HFFc6 (cell line): Measurements from ENCODE around the gene FOXC1. TPM values are rescaled to one million over a fixed set of nuclear protein-coding genes. Genes with fewer than 3 reads are reported as not detected.

Source experiments
- DNase-seq: peaks from one replicate; pipeline ENCODE4 v3.0.0-alpha.2; 2018
- H3K27ac Mint-ChIP-seq: 2 replicates; pipeline ENCODE4 v1.8.0; 2020; ENCODE audit warnings: mild to moderate bottlenecking, mixed read lengths
- H3K27me3 Mint-ChIP-seq: 2 replicates; pipeline ENCODE4 v1.8.0; 2021; ENCODE audit warnings: mild to moderate bottlenecking, moderate library complexity, mixed read lengths; ENCODE audit not compliant: insufficient read depth
- H3K36me3 Mint-ChIP-seq: 2 replicates; pipeline ENCODE4 v1.8.0; 2021; ENCODE audit warnings: low read depth, mixed read lengths
- H3K4me1 Mint-ChIP-seq: 2 replicates; pipeline ENCODE4 v1.8.0; 2020; ENCODE audit warnings: low read depth, mixed read lengths
- H3K4me3 Mint-ChIP-seq: 2 replicates; pipeline ENCODE4 v1.8.0; 2020; ENCODE audit warnings: mild to moderate bottlenecking, moderate library complexity, mixed read lengths
- H3K9me3 Mint-ChIP-seq: 2 replicates; pipeline ENCODE4 v1.8.0; 2020; ENCODE audit warnings: mild to moderate bottlenecking, mixed read lengths
- CTCF ChIP-seq: fragments of 200-600 bp; sonication (generic); IDR thresholded peaks from 2 replicates; pipeline ENCODE4 v1.5.0; 2021; ENCODE audit warnings: antibody characterized with exemption, mild to moderate bottlenecking
- total RNA-seq, 6 experiments: library from RNA; stranded (reverse); fragmentation: NEBNext Ultra II Directional; extraction: Animal tissue kit (Norgen Biotek cat#: 25700); gene quantifications; 2 replicates in 1 of 6; 3 replicates in 5 of 6; pipeline ENCODE4 v1.2.3, GENCODE V29; 2021

The FOXC1 gene
- total RNA-seq, 6 experiments from 2014 or later = 15.8 to 18.0 (median 16.9) TPM

- Mint-ChIP-seq H3K36me3 (no peaks in the 10 kb centered on the region; the same call in 1 of the 2 replicates), H3K4me3 (no peak overlapping the region), H3K4me1 (peaks cover 16% of the 10 kb centered on the region), H3K27me3 (no peaks in the 10 kb centered on the region; the same call in 1 of the 2 replicates), H3K9me3 (no peaks in the 10 kb centered on the region), H3K27ac (no peak overlapping the region)
- TF ChIP-seq CTCF = no peak
- no peak for DNase-seq
These were observed 19.6 kb downstream of the FOXC1 start for GRCh38 chr6:1629316-1629715.

- Mint-ChIP-seq H3K36me3 (no peaks in the 10 kb centered on the region; the same call in 1 of the 2 replicates), H3K9me3 (no peaks in the 10 kb centered on the region), H3K27me3 (no peaks in the 10 kb centered on the region; the same call in 1 of the 2 replicates), H3K4me3 (no peak overlapping the region), H3K4me1 (peaks cover 13% of the 10 kb centered on the region), H3K27ac (no peak overlapping the region)
- no peak for DNase-seq
- no peak for TF ChIP-seq CTCF
These were observed 20.6 kb downstream of the FOXC1 start for GRCh38 chr6:1630212-1630770.

- Mint-ChIP-seq H3K27me3 (no peaks in the 10 kb centered on the region; the same call in 1 of the 2 replicates), H3K27ac (no peak overlapping the region), H3K4me3 (no peak overlapping the region), H3K36me3 (no peaks in the 10 kb centered on the region), H3K4me1 (peaks cover 8% of the 10 kb centered on the region), H3K9me3 (no peaks in the 10 kb centered on the region)
- no peak for DNase-seq
- no peak for TF ChIP-seq CTCF
These were observed 21.1 kb downstream of the FOXC1 start for GRCh38 chr6:1630771-1631217.

- TF ChIP-seq CTCF = no peak
- DNase-seq = no peak
- peaks cover 8% of the 10 kb centered on the region for H3K4me1 Mint-ChIP-seq
- H3K9me3 Mint-ChIP-seq = no peaks in the 10 kb centered on the region
- H3K36me3 Mint-ChIP-seq = no peaks in the 10 kb centered on the region
- no peak overlapping the region for H3K4me3 Mint-ChIP-seq
- H3K27me3 Mint-ChIP-seq = no peaks in the 10 kb centered on the region; the same call in 1 of the 2 replicates
- H3K27ac Mint-ChIP-seq = no peak overlapping the region
These were observed 21.5 kb downstream of the FOXC1 start for GRCh38 chr6:1631251-1631650.

- H3K4me1 Mint-ChIP-seq = peaks cover 8% of the 10 kb centered on the region
- TF ChIP-seq CTCF = no peak
- H3K4me3 Mint-ChIP-seq = no peak overlapping the region
- DNase-seq = no peak
- H3K27me3 Mint-ChIP-seq = no peaks in the 10 kb centered on the region; the same call in 1 of the 2 replicates
- H3K9me3 Mint-ChIP-seq = no peaks in the 10 kb centered on the region
- H3K27ac Mint-ChIP-seq = no peak overlapping the region
- no peaks in the 10 kb centered on the region for H3K36me3 Mint-ChIP-seq
These were observed 23.8 kb downstream of the FOXC1 start for GRCh38 chr6:1633366-1634021.
